ENCODE data around the gene TTC29.

GRCh38 chr4:146959692-146960091 lies 14.0 kb upstream of the TTC29 start:
- TF ChIP-seq CTCF (IDR thresholded peaks at IDR 0.05) (no peak), POLR2A (IDR thresholded peaks at IDR 0.05) (no peak)
